ENCODE data around the gene ACAD8. TPM values are rescaled to one million over a fixed set of nuclear protein-coding genes. Genes with fewer than 3 reads are reported as not detected.

The ACAD8 gene
- total and polyA plus RNA-seq, 7 experiments from 2014 or later = 18.5 to 40.2 (median 26.1) TPM

DNA sequence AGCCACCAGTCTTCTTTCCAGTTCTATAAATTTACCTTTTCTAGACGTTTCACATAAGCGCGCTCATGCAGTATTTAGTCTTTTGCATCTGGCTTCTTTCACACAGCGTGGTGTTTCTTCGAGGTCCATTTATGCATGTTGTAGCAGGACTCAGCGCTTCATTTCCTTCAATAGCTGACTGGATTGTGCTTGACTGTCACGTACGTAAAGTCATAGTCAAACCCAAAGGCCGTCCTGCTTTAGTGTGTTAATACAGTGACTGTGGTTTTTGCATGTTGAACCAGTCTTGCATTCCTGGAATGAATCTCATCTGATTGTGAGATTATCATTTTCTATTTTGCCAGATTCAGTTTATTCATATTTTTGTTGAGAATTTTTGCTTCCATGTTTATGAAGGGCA lies 41.3 kb downstream of the ACAD8 start:
- H3K36me3 ChIP-seq (ENCODE audit: control insufficient read depth in 2 of 3, insufficient read depth in 3 of 3, low read length in 3 of 3) = no peaks in the 10 kb centered on the region
- H3K27ac Mint-ChIP-seq = no peak overlapping the region
- intact Hi-C loops (cut with micrococcal nuclease) = no loop called here
- H3K27me3 Mint-ChIP-seq = no peaks in the 10 kb centered on the region
- no peak overlapping the region for H3K4me3 ChIP-seq (ENCODE audit: low read length)
- H3K9me3 ChIP-seq (ENCODE audit: control insufficient read depth in 2 of 3, low read length in 3 of 3) = no peaks in the 10 kb centered on the region
- peaks cover 0 to 9% (median 0%) of the 10 kb centered on the region in 5 donors for H3K36me3 Mint-ChIP-seq
- ATAC-seq (no peak), DNase-seq (no peak)
- H3K4me1 Mint-ChIP-seq = no peaks in the 10 kb centered on the region
- H3K4me3 Mint-ChIP-seq = no peak overlapping the region
- no peaks in the 10 kb centered on the region for H3K27me3 ChIP-seq (ENCODE audit: control insufficient read depth in 2 of 2, insufficient read depth in 2 of 2, low read length in 2 of 2)
- H3K27ac ChIP-seq (ENCODE audit: low read depth, low read length) = no peak overlapping the region
- CTCF ChIA-PET = no interaction called here
- peaks cover 0 to 4% (median 0%) of the 10 kb centered on the region in 11 donors for H3K9me3 Mint-ChIP-seq
- H3K4me1 ChIP-seq (ENCODE audit: control insufficient read depth in 2 of 2, insufficient read depth in 2 of 2, low read length in 2 of 2) = no peaks in the 10 kb centered on the region
- POLR2A ChIA-PET = no interaction called here

DNA sequence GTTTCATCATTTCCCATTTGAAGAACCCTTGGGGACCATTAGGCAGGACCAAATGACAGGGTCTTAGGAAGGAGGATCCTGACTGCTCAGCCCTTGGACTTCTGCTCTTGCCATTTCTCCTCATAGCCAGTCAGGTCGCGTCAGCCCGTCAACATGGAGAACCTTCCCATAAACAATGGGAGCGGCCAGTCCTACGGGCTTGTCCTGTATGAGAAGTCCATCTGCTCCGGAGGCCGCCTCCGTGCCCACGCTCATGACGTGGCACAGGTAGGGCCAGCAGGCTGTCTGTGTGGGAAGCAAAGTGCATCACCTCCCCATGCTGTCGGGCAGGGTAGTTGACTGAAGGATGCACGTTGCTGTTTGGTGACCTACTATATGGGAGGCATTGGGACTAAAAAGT lies 58.9 kb downstream of the ACAD8 start:
- H3K27ac ChIP-seq (ENCODE audit: low read depth, low read length) = no peak overlapping the region
- H3K4me1 ChIP-seq (ENCODE audit: control insufficient read depth in 2 of 2, insufficient read depth in 2 of 2, low read length in 2 of 2) = no peaks in the 10 kb centered on the region
- no peaks in the 10 kb centered on the region for H3K36me3 ChIP-seq (ENCODE audit: control insufficient read depth in 2 of 3, insufficient read depth in 3 of 3, low read length in 3 of 3)
- Mint-ChIP-seq H3K36me3 (peaks cover 0 to 21% (median 3%) of the 10 kb centered on the region in 5 donors), H3K4me3 (no peak overlapping the region), H3K4me1 (peaks cover 0 to 2% (median 0%) of the 10 kb centered on the region in 7 donors), H3K27ac (peak overlapping the region in 1 of 9 donors; percentile 13), H3K27me3 (peaks cover 0 to 5% (median 0%) of the 10 kb centered on the region in 5 donors), H3K9me3 (peaks cover 0 to 11% (median 7%) of the 10 kb centered on the region in 11 donors)
- POLR2A ChIA-PET = no interaction called here
- peaks cover 0 to 2% (median 0%) of the 10 kb centered on the region in 3 experiments for H3K9me3 ChIP-seq (ENCODE audit: control insufficient read depth in 2 of 3, low read length in 3 of 3)
- DNase-seq = no peak
- intact Hi-C loops (cut with micrococcal nuclease) = no loop called here
- H3K4me3 ChIP-seq (ENCODE audit: low read length) = no peak overlapping the region
- ATAC-seq = no peak
- CTCF ChIA-PET = no interaction called here
- H3K27me3 ChIP-seq (ENCODE audit: control insufficient read depth in 2 of 2, insufficient read depth in 2 of 2, low read length in 2 of 2) = no peaks in the 10 kb centered on the region

DNA sequence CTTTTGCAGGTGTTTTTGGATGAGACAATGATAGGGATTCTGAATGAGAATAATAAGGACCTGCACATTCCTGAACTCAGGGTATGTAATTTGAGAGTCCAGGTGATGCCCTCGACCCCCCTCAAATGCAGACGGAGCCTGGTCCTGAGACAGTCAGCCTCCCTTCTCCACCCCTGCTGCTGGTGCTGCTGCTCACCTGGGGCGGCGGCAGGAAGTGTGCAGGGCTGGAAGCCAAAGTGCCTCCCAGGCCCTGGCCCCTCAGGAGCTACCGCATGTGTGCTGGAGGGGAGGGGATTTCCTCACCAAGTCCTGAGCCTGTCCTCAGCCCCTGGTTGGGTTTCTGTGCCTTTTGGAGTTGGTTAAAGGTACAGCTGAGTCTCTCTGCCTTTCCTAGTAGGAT lies 59.4 kb downstream of the ACAD8 start:
- Histone ChIP-seq H3K27ac (ENCODE audit: low read depth, low read length) (no peak overlapping the region), H3K36me3 (ENCODE audit: control insufficient read depth in 2 of 3, insufficient read depth in 3 of 3, low read length in 3 of 3) (no peaks in the 10 kb centered on the region), H3K9me3 (ENCODE audit: control insufficient read depth in 2 of 3, low read length in 3 of 3) (peaks cover 0 to 8% (median 0%) of the 10 kb centered on the region in 3 experiments), H3K4me3 (ENCODE audit: low read length) (no peak overlapping the region), H3K4me1 (ENCODE audit: control insufficient read depth in 2 of 2, insufficient read depth in 2 of 2, low read length in 2 of 2) (no peaks in the 10 kb centered on the region), H3K27me3 (ENCODE audit: control insufficient read depth in 2 of 2, insufficient read depth in 2 of 2, low read length in 2 of 2) (no peaks in the 10 kb centered on the region)
- no peak for ATAC-seq
- POLR2A ChIA-PET = no interaction called here
- H3K27me3 Mint-ChIP-seq = peaks cover 0 to 5% (median 0%) of the 10 kb centered on the region in 5 donors
- no peak for DNase-seq
- peaks cover 0 to 21% (median 5%) of the 10 kb centered on the region in 5 donors for H3K36me3 Mint-ChIP-seq
- peaks cover 0 to 2% (median 0%) of the 10 kb centered on the region in 7 donors for H3K4me1 Mint-ChIP-seq
- peaks cover 0 to 15% (median 11%) of the 10 kb centered on the region in 11 donors for H3K9me3 Mint-ChIP-seq
- no peak overlapping the region for H3K27ac Mint-ChIP-seq
- intact Hi-C loops (cut with micrococcal nuclease) = no loop called here
- CTCF ChIA-PET = no interaction called here
- no peak overlapping the region for H3K4me3 Mint-ChIP-seq

DNA sequence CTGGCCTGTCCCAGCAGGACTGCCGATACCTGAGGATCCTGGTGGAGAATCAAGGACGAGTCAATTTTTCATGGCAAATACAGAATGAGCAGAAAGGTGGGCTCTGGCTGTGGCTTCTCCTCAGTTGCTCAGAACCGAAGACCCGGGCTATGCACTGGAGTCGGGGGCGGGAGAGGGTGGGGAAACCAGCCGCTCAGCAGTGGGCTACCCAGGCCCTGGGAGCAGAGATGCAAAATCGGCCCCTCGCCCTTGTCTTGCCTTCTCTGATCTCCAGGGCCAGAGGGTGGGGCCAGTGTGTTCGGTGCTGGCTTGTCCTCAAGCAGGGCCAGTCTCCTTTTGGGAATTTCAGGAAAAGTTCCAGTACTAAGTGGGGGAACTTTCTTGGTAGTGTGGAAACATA lies 60.0 kb downstream of the ACAD8 start:
- ChIA-PET POLR2A (no interaction called here), CTCF (no interaction called here)
- H3K9me3 ChIP-seq (ENCODE audit: control insufficient read depth in 2 of 3, low read length in 3 of 3) = peaks cover 0 to 10% (median 0%) of the 10 kb centered on the region in 3 experiments

DNA sequence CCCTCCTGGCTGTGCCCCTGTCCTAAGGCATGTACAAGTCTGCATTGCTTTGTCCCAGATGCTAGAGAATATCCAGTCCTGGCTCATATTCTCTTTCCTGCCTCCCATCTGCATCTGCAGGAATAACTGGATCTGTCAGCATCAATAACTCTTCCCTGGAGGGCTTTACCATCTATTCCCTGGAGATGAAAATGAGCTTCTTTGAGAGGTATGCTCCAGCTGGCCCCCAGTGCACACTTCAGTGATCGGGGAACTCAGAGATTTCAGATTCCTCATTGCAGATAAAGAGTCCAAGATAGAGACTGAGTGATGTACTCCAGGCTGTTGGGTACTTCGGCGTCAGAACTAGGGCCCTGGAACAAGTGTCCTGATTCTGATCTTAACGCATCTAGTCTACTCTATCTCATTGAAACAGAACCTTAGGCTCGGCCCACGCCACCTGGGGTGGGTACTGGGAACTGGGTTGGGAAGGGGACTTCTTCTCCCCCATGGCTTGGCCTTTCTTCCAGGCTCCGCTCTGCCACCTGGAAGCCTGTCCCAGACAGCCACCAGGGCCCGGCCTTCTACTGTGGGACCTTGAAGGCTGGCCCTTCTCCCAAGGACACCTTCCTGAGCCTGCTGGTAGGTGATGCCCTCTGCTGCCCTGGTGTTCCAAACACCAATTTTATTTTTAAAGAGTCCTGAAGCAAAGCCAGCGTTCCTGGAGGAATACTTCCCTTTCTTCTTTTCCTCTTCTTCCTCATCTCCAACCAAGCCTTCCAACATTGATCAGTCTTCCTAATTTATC lies 60.6 kb downstream of the ACAD8 start:
- Mint-ChIP-seq H3K36me3 (peaks cover 0 to 18% (median 12%) of the 10 kb centered on the region in 5 donors), H3K9me3 (peaks cover 0 to 27% (median 16%) of the 10 kb centered on the region in 11 donors), H3K27me3 (peaks cover 0 to 5% (median 3%) of the 10 kb centered on the region in 5 donors), H3K27ac (no peak overlapping the region), H3K4me3 (no peak overlapping the region), H3K4me1 (peaks cover 0 to 2% (median 0%) of the 10 kb centered on the region in 7 donors)
- ChIA-PET CTCF (no interaction called here), POLR2A (no interaction called here)
- Histone ChIP-seq H3K27ac (ENCODE audit: low read depth, low read length) (no peak overlapping the region), H3K36me3 (ENCODE audit: control insufficient read depth in 2 of 3, insufficient read depth in 3 of 3, low read length in 3 of 3) (no peaks in the 10 kb centered on the region), H3K9me3 (ENCODE audit: control insufficient read depth in 2 of 3, low read length in 3 of 3) (peaks cover 0 to 12% (median 0%) of the 10 kb centered on the region in 3 experiments), H3K27me3 (ENCODE audit: control insufficient read depth in 2 of 2, insufficient read depth in 2 of 2, low read length in 2 of 2) (no peaks in the 10 kb centered on the region), H3K4me3 (ENCODE audit: low read length) (no peak overlapping the region), H3K4me1 (ENCODE audit: control insufficient read depth in 2 of 2, insufficient read depth in 2 of 2, low read length in 2 of 2) (no peaks in the 10 kb centered on the region)
- DNase-seq = no peak
- intact Hi-C loops (cut with micrococcal nuclease) = no loop called here
- ATAC-seq = no peak

More for the DNA sequence above, 60.0 kb downstream of the ACAD8 start:
- Mint-ChIP-seq H3K9me3 (peaks cover 0 to 20% (median 16%) of the 10 kb centered on the region in 11 donors), H3K36me3 (peaks cover 0 to 18% (median 8%) of the 10 kb centered on the region in 5 donors), H3K27me3 (peaks cover 0 to 5% (median 2%) of the 10 kb centered on the region in 5 donors), H3K4me3 (no peak overlapping the region), H3K27ac (no peak overlapping the region), H3K4me1 (peaks cover 0 to 2% (median 0%) of the 10 kb centered on the region in 7 donors)
- intact Hi-C loops (cut with micrococcal nuclease) = no loop called here
- Histone ChIP-seq H3K4me3 (ENCODE audit: low read length) (no peak overlapping the region), H3K4me1 (ENCODE audit: control insufficient read depth in 2 of 2, insufficient read depth in 2 of 2, low read length in 2 of 2) (no peaks in the 10 kb centered on the region), H3K27me3 (ENCODE audit: control insufficient read depth in 2 of 2, insufficient read depth in 2 of 2, low read length in 2 of 2) (no peaks in the 10 kb centered on the region), H3K36me3 (ENCODE audit: control insufficient read depth in 2 of 3, insufficient read depth in 3 of 3, low read length in 3 of 3) (no peaks in the 10 kb centered on the region), H3K27ac (ENCODE audit: low read depth, low read length) (no peak overlapping the region)
- no peak for ATAC-seq
- DNase-seq = no peak

Other genes with a start within 250 kb of the ACAD8 start
- 1 to 10 TPM; 4.8 to 8.2 (median 6.3) TPM for gene JAM3, start 184.5 kb upstream of the ACAD8 start, total RNA-seq
- 1 to 10 TPM; 5.7 to 6.0 TPM for gene JAM3, start 184.5 kb upstream of the ACAD8 start, polyA plus RNA-seq
- 10 to 100 TPM; 31.5 to 90.9 (median 40.3) TPM for gene NCAPD3, start 29.6 kb upstream of the ACAD8 start, total RNA-seq
- gene NCAPD3, start 29.6 kb upstream of the ACAD8 start, polyA plus RNA-seq = 10 to 100 TPM; 16.3 to 18.7 TPM
- gene VPS26B, start 28.9 kb upstream of the ACAD8 start, total RNA-seq = 10 to 100 TPM; 50.9 to 69.2 (median 61.8) TPM
- 10 to 100 TPM; 42.6 to 59.1 TPM for gene VPS26B, start 28.9 kb upstream of the ACAD8 start, polyA plus RNA-seq
- 10 to 100 TPM; 34.4 to 67.7 (median 62.5) TPM for gene THYN1, start 216 bp upstream of the ACAD8 start, total RNA-seq
- gene THYN1, start 216 bp upstream of the ACAD8 start, polyA plus RNA-seq = 100 to 1,000 TPM; 153 to 166 TPM
- 10 to 100 TPM in 1 of 5 experiments, 1 to 10 TPM in 4; 1.0 to 11.4 (median 2.5) TPM for gene GLB1L3, start 22.8 kb downstream of the ACAD8 start, total RNA-seq
- gene GLB1L3, start 22.8 kb downstream of the ACAD8 start, polyA plus RNA-seq = 1 to 10 TPM; 2.4 to 2.8 TPM
- 1 to 10 TPM in 4 of 5 experiments, under 1 TPM in 1; 0.34 to 2.4 (median 1.7) TPM for gene GLB1L2, start 78.4 kb downstream of the ACAD8 start, total RNA-seq
- under 1 TPM; 0.26 to 0.57 TPM for gene GLB1L2, start 78.4 kb downstream of the ACAD8 start, polyA plus RNA-seq
- 1 to 10 TPM in 1 of 5 experiments, under 1 TPM in 3, not detected in 1; 0.08 to 3.1 (median 0.60) TPM for gene B3GAT1, start 158.7 kb downstream of the ACAD8 start, total RNA-seq
- not detected for gene B3GAT1, start 158.7 kb downstream of the ACAD8 start, polyA plus RNA-seq